GM13976 (cell line): Measurements from ENCODE around the gene PNMT.
A peak's percentile ranks its signal among the peaks of the same experiment; 100 is the strongest.

Source experiments
- DNase-seq: peaks from one replicate; pipeline ENCODE4 v3.0.0; 2012; ENCODE audit warnings: low spot score
- in situ Hi-C: fragments of 300-500 bp; cut with MboI; formaldehyde crosslinking; loops from one replicate; pipeline ENCODE4 v1.12.0; 2022; ENCODE audit warnings: low sequenced_read_pairs, mixed read lengths, inconsistent platforms; ENCODE audit not compliant: unreplicated experiment
- TF ChIP-seq, protein P1 (sequence below): IDR thresholded peaks from 2 replicates; pipeline ENCODE4 v1.5.1; 2012; ENCODE audit warnings: borderline replicate concordance, mild to moderate bottlenecking; ENCODE audit not compliant: insufficient read depth; ENCODE audit errors: extremely low read depth, missing control alignments, control extremely low read depth

The PNMT gene

DNA sequence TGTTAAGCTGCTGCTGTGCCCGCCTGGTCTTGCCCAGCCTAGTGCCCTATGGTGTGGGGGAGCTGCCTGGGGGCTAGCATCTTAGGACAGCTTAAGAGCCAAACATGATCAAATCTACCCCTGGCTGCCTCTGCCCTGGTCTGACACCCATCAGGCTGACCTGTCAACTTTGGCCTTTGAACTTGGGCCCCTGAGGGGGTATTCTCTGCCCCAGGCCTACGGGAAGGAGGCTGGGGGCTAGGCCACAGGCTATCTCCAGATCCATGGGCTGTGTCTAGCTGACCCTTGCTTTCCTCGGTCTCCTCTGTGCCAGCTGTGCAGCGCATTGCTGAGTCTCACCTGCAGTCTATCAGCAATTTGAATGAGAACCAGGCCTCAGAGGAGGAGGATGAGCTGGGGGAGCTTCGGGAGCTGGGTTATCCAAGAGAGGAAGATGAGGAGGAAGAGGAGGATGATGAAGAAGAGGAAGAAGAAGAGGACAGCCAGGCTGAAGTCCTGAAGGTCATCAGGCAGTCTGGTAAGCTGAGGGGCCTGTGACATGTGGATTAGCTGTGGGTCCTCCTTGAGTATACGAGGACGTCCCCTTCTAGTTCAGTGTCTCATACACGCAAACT, 34.6 kb upstream of the PNMT start:
- in situ Hi-C loops = loop anchor here (10.0 kb wide), 1 partner anchor 111 kb away; no protein-coding TSS in a partner anchor
- TF ChIP-seq, protein P1, sequence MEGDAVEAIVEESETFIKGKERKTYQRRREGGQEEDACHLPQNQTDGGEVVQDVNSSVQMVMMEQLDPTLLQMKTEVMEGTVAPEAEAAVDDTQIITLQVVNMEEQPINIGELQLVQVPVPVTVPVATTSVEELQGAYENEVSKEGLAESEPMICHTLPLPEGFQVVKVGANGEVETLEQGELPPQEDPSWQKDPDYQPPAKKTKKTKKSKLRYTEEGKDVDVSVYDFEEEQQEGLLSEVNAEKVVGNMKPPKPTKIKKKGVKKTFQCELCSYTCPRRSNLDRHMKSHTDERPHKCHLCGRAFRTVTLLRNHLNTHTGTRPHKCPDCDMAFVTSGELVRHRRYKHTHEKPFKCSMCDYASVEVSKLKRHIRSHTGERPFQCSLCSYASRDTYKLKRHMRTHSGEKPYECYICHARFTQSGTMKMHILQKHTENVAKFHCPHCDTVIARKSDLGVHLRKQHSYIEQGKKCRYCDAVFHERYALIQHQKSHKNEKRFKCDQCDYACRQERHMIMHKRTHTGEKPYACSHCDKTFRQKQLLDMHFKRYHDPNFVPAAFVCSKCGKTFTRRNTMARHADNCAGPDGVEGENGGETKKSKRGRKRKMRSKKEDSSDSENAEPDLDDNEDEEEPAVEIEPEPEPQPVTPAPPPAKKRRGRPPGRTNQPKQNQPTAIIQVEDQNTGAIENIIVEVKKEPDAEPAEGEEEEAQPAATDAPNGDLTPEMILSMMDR = no peak
- DNase-seq = no peak

DNA sequence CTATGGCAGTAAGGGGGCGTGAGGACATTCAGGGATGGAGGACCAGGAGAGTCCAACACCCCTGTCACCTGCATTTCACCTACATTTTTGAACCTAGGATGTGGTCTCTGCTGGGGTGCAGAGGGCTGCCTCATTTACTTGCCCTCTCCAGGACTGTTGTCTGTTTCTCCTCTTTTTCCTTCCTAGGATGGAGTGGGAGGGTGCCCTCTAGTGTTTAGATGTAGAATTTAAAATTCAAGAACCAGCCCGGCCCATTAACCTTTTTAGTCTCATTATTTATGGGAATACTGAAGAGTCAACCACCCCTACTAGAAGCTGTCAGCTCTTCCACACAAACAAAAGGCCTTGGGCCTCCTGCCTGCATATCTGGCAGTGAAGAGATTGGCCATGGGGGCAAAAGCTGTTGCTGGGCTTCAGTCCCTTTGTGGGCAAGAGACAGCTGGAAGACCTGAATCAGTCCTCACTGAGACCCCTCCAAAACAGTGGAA, 33.8 kb upstream of the PNMT start:
- in situ Hi-C loops = loop anchor here (10.0 kb wide), 1 partner anchor 110 kb away; no protein-coding TSS in a partner anchor
- no peak for DNase-seq
- TF ChIP-seq, protein P1 = peak; percentile 38

DNA sequence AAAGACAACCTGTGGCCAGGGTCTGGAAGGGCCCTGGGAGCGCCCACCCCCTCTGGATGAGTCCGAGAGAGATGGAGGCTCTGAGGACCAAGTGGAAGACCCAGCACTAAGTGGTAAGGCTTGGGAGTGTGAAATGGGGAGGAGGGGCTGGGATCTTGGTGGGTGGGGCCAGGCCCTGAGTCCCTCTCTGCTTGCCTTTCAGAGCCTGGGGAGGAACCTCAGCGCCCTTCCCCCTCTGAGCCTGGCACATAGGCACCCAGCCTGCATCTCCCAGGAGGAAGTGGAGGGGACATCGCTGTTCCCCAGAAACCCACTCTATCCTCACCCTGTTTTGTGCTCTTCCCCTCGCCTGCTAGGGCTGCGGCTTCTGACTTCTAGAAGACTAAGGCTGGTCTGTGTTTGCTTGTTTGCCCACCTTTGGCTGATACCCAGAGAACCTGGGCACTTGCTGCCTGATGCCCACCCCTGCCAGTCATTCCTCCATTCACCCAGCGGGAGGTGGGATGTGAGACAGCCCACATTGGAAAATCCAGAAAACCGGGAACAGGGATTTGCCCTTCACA, 32.6 kb upstream of the PNMT start:
- TF ChIP-seq, protein P1 = no peak
- in situ Hi-C loops = loop anchor here (10.0 kb wide), 1 partner anchor 109 kb away; no protein-coding TSS in a partner anchor
- no peak for DNase-seq

DNA sequence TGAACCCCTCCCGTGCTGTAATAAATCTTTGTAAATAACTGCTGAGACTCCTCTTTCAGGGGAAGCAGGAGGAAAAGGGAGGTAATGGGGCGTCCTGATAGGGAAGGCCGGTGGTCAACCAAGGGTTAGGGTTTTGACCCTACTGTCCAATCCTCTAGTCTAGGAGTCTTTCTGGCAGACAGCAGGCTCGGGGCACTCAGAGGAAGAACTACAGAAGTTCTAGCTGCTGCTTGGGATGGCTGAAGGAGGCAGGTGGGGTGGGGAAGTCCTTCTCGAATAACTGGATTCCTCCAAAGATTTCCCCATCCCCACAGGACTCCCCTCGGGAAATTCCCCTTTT, 31.7 kb upstream of the PNMT start:
- no peak for DNase-seq
- TF ChIP-seq, protein P1 = no peak
- in situ Hi-C loops = loop anchor here (10.0 kb wide), 1 partner anchor 108 kb away; no protein-coding TSS in a partner anchor

- in situ Hi-C loops = loop anchor here (10.0 kb wide), 1 partner anchor 108 kb away; no protein-coding TSS in a partner anchor
- TF ChIP-seq, protein P1 = no peak
- peak; percentile 98 for DNase-seq
Observed at GRCh38 chr17:39636927-39637736, 31.1 kb upstream of the PNMT start, which contains the start of gene STARD3. Gene STARD3, plus strand, starts transcription at chr17:39637144. Its CDS starts 16,388 bp downstream, at chr17:39653532.

- no peak for DNase-seq
- TF ChIP-seq, protein P1 = no peak
- in situ Hi-C loops = loop anchor here (10.0 kb wide), 1 partner anchor 106 kb away; no protein-coding TSS in a partner anchor
Observed at GRCh38 chr17:39638317-39638716, 29.9 kb upstream of the PNMT start.
